Stimulated activated naive CD4-positive, alpha-beta T cell treated with Interleukin-2 at 50 U/mL for 16 hours (primary cell): ENCODE data around the gene FAM72D.
"Not testable (repeated sequence)": the region's sequence is repeated elsewhere in the genome, so short reads cannot be mapped to it uniquely, and the experiment has no call there.

ENCODE experiments used
- DNase-seq: peaks from one replicate; lab custom pipeline; 2025; lab: John Stamatoyannopoulos, UW

Gene FAM72D

DNA sequence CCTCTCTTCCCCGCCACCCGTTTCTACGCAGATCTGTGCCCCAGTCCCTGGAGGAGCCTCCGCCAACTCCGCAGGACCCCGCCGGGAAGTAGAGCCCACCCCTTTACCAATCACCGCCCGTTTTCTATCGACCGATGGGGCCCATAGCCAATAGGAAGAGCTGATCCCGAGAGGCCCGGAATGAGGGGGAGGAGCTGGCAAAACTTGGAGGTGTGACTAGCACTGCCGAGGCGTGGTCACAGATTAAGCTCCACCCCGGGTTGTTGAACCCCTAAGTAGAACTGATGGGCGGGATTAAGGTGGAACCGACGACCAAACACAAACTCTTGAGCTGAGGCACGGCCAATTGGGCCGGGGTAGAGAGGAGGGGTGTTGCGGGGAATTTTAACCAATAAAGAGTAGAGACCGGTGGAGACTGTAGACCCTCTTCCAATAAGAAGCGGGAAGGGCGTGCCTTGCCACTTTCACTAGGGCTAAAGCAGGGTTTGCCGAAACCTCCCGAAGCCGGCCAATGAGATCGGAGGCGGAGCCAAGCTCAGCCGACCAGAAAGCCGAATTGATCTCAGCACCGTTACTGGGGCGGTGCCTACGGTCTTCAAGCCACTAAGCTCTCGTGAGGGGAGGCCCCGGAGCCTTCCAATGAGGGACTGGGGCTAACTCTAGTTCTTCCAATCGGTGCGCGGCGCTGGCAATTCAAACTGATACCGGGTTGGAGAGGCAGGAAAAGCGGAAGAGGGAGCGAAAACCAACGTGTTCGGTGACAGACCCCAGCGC is at the start of gene FAM72D, which contains the start of gene SRGAP2B:
FAM72D (plus strand) TSS at position 691 of the 774 bp plus-strand sequence. CDS start 874 bp downstream, outside the sequence.
SRGAP2B (minus strand) TSS at position 45 of the 774 bp plus-strand sequence. CDS start 2,427 bp downstream, outside the sequence.
- not testable (repeated sequence) for DNase-seq

DNA sequence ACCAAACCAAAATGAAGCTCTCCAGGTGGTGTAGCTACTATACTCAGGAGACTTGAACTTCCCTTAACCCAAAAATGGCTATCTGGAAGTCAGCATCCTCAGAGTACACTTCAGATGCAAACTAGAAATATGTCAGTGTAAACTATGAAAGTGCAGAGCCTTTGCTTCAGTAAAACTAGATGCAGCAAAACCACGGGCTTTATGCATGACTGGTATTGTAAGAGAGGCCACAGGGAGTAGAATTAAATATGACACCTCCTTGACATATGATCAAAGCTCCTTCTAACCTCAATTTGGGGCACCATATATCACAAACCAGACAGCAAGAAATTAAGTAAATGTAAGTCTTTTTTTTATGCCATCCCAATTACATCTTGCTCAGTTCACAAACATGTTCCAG is 48.2 kb upstream of the FAM72D start:
- DNase-seq, result not testable (repeated sequence)

DNA sequence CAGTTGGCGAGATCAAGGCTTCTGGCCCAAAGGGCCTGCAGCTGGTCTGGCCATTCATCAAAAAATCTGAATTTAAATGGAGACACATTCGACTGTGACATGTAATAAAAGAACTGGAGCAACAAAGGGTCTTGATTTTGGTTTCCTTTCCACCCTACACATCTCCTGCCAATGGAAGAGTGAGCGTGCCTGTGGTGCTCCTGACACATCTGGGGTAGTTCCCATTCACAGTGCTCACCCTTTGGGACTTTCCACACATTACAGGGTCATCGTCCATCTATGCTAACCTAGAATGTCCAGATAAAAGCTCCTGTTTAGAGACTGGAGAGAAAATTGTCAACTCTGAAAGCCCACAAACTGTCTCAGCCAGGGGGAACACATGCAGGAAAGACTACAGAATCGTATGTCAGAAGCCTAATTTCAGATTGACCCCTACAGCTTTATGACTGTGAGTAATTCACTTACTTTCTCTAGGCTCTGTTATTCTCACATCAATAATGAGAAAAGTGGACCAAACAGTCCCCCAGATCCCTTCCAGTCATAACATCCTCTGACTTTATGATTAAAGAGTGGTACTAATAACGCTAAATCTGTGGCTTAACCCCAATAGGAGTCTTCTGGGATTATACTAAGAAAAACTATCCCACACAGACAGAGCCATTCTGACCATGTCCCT is 47.5 kb upstream of the FAM72D start:
- DNase-seq, result not testable (repeated sequence)

DNA sequence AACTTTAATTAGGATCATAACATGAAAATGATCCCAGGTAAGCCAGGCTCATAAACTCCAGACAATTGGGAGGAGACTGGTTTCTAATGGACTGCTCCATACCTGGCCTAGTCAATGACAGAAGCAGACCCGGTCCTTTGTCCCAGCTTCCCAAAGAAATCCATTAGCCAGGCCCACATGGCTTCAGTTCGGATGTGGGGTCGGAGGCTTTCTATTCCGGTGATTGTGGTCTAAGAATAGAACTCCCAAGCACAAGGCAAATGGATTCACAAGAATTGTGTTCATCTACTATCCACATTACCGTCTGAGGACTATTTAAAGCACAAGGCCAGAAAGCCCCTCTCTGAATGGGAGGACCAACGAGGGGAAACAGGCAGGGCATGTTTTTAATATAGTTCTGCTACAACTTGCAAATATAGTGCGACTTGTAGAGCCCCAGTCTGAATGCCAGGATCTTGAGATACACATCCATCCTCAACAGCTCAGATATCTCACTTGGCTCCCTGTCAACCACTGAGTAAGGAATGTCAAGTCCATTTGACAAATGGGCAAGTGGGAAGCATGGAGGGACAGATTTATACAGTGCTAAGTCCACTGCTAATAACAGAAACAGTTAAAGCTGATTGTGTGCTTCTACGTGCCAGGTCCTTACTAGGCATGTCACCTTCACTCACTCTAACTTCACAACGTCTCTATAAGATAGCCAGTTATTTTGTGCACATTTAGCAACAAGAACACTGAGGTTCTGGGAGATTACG is 43.6 kb upstream of the FAM72D start:
- DNase-seq, result not testable (repeated sequence)

DNA sequence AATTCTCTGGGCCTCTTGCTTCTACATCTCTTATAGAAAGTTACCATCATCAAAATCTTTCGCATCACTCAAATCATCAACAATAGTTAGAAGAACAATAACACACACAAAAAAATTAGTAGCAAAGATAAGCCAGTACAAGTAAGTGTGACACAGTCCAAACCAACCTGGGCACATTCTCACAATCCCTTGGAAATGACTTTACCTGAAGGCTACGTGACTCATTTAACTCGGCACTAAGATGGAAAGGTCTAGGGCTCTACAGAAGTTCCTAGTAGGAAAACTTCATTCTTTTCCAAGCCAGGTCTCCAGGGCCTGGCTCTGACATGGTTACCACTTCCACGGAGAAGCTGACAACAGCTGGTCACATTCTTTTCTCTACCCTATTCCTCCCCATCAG is 42.3 kb upstream of the FAM72D start:
- DNase-seq, result not testable (repeated sequence)

DNA sequence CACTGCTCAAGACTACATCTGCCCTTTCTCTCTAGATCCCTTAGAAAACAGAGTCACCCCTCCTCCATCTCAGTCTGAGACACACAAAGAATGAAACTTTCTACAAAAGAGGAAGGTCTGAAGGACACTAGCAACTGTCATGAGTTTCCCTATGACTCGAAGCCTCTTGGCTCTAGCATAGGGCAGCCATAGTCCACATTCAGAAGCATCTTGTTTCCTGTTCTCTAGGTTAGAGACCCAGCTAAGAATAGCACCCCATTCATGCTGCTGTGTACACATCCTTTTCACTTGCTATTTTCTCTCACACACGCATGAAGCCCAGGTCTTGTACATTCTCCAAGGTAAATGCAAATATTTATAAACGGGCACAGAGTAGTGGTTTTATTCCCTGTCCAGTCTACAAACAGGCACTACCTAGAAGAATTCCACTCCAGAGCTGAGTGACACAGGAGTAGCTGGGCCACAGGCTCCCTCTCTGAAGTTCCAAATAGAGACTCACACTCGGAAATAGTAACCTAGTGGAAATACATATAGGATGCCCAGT is 40.5 kb upstream of the FAM72D start:
- not testable (repeated sequence) for DNase-seq

DNA sequence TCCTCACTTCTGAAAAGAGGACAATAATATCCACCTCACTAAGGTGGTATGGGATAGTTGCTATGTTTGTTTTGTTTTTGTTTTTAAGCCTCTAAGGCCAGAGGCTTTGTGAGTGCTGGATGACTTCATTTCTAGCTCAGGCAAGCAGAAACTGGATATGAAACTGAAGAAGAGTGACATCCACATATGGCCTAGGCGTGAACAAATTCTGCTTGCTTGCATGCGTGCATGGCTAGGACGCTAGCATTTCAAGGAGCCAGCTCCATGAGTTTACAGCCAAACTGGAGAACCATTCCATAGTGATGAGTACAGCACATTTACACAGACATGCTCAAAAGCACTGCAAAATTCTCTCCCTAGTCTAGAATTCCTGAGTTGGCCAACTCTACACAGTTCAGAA is 37.6 kb upstream of the FAM72D start:
- DNase-seq, result not testable (repeated sequence)

DNA sequence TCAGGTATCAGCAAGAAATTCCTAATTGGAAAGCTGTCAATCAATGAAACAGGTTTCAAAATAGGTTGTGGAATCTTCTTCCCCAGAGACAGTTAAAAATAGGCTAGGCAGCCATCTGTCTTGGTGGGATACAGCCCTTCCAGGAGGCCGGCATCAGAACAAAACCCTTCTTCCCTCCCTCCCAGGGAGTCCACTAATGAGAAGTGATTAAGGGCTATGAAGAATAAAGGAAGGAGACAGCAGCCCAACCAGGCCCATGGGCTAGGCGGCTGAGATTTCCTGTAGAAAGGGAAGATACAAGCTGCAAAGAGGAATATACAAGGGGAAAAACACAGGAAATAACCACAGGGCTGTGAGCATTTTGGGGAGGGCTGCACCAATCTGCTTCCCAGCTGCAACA is 32.5 kb upstream of the FAM72D start:
- DNase-seq, result not testable (repeated sequence)

DNA sequence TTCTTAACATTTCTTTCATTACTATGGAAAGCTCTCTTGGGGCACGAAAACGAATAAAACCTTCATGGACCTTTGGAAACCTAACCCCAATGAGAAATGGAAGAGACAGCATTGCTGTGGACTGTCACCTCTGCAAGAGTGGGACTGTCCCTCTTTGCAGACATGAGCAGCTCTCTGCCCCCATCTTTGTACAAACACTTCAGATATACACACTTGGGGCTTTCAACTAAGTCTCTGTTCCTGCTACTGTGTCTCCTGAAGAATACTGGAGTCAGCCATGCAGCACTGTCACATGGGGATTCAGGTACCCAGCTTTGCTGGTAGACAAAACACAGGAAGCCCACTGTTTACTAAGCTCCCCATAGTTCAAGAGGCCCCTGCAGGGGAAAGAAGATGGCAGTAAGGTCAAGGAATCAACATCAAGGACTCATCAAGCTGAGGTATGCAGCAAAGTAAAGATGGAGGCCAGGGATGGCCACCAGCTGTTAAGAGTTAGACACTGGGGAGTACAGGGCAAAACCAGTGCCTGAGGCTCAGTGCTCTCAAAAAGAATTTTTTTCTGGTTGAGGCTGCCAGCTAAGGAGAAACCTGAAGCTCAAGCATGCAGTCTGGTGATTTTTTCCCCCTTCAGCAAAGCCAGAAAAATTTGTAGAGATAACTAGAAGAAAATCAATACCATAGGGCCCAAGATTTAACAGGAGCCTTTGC is 31.7 kb upstream of the FAM72D start:
- DNase-seq, result not testable (repeated sequence)

DNA sequence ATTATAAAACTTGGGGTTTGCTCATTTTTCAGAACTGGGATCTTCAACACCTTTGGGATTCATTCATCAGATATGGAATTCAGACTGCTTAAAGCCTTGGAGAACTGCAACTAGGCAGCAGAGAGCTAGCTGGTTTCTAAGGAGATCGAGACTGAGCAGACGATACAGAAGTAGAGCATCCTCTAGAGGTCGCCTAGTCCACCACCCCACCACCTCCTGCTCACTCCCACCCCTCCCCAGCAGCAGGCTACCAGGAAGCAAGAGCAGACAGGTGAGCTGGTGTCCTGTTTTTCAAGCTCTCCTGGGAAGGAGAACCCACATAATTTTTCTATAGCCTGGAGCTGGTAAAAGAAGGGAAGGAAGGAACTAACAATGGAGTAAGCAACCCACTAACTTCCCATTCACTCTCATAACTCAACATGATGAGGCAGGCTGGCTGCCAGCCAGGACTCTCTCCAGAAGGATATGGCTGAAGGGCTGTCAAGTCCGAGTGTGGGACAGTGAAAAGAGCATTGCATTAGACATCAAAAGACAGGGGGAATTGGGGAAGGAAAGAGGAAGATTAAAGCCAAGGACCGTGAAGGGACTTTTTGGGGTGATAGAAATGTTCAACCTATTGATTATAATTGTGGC is 30.5 kb upstream of the FAM72D start:
- DNase-seq, result not testable (repeated sequence)

DNA sequence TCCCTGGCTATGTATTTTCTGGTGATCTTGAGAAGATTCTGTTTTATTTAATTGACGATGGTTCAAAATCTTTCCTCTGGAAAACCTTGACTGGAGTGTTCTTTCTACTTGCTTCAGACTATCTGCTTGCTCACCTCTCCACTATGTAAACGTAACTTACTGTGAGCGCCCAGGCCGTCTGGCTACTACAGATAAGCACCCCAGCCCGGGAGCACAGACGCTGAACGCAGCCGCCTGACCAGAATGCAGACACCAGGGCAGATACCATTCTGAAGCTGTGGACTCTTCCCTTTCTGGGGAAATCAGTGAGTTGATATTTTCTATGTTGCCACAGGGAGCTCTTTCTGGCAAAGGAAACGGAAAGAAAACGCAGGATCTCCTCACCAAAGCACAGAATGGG is 29.3 kb upstream of the FAM72D start:
- not testable (repeated sequence) for DNase-seq

DNA sequence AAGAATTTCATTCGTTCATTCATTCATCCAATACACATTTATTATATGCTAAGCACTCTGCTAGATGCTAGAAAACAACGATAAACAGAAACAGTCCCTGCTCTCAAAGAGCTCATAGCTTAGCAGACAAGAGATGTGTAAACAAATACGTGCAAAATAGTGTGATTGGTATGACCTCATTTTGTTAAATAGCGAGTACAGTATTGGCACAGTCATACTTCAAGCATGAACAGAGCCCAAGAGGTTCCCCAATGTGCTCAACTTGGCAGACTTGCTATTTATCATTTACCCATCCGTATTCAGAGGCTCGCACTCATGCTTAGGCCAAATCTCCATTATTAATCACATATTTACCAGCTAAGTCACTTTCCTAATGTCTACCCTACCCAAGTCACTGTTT is 24.2 kb upstream of the FAM72D start:
- not testable (repeated sequence) for DNase-seq

DNA sequence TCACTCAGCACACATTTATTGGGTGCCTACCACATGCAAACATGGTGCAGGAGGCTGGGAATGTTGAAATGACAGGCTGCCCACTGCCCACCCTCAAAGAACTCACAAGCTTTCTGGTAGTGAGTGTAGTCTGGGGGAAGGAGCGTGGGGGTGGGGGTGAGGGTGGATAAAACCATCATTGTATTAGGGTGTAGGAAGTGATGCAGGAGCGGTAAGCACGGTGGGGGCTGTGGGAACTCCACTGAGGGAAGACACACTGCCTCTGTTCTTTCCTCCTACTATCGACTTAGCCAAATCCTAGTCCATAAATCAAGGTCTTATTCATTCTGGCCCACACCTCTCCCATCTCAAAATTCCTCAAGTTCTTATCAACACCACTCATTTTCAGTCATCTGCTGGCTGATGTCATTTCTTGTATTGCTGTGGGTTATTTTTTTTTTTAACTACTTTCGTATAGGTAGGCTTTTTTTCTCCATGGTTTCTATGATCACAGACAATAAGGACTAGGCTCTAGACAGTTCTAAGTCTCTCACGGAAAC is 21.7 kb upstream of the FAM72D start:
- not testable (repeated sequence) for DNase-seq

DNA sequence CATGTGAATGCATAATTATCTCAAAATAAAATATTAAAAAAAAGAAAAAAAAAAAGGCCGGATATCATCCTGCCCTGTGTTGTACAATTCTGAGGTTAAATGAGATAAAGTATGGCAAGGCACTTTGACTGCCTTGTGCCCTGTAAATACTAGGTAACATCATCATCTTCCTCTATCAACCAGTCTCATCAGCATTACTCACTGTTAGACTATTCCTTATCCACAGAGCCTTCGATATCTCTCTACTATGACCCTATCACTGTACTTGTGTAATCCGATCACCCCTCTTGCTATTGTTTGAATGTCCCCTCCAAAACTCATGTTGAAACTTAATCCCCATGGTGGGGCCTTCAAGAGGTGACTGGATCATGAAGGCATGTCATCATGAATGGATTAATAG is 18.9 kb upstream of the FAM72D start:
- not testable (repeated sequence) for DNase-seq

DNA sequence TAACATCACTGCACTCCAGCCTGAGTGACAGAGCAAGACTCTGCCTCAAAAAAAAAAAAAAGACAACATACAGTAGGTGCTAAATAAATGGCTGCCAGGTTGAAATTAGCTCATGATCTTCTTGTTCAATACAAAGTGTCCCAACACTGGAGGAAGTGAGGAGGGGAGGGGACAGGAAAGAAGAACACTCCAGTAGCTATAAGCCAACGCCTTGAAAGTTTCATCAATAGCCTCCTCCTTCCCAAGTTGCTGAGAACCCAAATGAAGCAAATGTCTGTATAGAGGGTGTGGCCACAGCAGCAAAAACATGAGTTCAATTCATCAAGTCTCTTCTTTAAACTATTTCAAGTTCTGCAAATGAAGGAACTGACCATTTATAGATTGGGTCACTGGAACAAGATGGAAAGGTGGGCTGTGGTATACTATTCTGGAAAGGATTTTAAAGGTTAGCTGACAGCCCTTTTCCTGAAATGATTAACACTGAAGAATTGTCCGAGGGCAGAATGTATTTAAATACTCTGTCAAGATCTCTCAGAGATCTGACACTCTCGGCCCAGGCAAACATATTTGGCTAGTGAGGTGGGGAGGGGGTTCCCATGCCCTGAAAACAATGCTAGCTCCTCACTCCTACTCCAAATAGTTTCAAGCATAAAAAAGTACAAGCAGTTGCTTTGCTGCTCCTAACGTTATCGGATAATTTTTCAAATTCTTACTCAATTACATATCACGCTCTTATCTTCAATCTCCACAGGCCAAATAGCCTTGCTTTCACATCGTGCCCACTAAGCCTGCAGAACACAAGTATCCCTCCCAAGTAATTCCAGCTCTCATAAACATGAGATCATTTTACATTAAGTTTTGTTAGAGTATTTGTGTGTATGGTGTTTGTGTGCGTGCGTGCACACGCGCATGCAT is 17.6 kb upstream of the FAM72D start:
- not testable (repeated sequence) for DNase-seq

DNA sequence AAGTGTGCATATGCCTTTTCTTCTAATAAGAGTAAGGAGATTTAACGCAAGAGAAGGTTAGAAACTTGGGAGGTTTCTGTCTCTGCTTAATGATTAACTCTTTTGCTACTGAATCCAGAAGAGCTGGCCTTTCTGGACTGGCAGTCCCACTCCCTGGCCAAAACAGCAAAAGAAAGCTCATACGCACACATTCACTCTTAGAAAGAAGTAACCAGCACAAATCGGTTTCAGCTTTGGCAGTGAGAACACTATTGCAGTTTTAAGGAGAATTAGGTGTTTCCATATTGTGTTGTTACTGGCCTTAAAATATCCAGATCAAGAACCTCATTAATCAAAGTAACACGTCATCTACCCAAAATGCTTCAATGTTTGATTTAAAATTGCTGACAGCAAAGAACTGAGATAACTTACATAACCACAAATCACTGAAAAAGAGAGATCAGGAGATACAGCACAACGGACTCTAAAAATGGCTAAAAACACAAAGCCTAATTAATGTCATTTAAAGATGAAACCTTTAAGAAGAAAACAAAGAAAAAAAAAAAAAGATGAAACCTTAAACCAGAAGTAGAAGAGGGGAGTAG is 16.9 kb upstream of the FAM72D start:
- DNase-seq, result not testable (repeated sequence)

DNA sequence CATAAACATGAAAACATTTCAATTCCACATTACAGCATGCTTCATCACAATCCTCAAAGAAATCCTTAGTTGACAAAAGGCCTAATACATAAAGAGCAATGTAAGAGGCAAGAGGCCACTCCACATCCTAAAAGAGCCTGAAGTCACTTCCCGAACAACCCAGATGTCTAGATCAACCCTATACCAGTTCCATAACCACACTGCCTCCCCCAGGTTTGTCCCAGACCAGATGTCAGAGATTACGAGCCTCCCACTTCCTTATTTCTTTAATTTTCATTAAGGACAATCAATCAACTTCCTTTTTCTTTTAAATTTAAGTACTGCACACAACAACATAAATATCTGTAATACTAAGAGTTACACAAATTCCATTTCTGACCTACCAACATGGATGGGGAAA is 16.0 kb upstream of the FAM72D start:
- not testable (repeated sequence) for DNase-seq

DNA sequence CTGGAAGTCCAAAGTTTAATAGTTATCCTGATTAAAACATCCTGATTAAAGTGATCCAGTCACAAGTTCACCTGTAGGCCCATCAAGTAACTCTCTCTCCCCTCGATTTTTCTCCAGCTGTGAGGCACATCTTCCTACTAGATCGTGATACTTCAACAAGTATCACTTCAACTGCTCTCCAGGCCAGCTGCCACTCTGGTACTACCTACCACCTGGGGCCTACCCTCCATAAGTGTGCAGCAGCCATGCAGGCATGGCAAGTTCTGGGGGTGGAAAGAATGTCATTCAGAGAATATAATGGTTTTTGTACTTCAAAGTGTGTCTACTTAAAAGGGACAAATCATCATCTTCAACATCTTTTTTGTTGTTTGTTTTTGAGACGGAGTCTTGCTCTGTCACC is 15.6 kb upstream of the FAM72D start:
- DNase-seq, result not testable (repeated sequence)
